H1 (cell line): ENCODE data around the gene PTCRA. TPM values are rescaled to one million over a fixed set of nuclear protein-coding genes. Genes with fewer than 3 reads are reported as not detected.

Experiments used
- CTCF ChIA-PET: fragments of 300-600 bp; sonication (Branson Sonifier 250); formaldehyde crosslinking; loops from one replicate; lab custom pipeline; 2021; ENCODE audit not compliant: partially characterized antibody; lab: Charles Lee
- POLR2A ChIA-PET: fragments of 300-600 bp; sonication (Branson Sonifier 250); formaldehyde crosslinking; loops from one replicate; lab custom pipeline; 2021; ENCODE audit warnings: inconsistent platforms; ENCODE audit not compliant: partially characterized antibody; lab: Charles Lee
- DNase-seq, 2 experiments: peaks; one replicate each; pipeline versions ENCODE4 v3.0.0 to v3.0.0-alpha.2; 2010 to 2022; ENCODE audit warnings: low spot score in 2 of 2, low read depth in 1 of 2, mixed read lengths in 1 of 2
- FAIRE-seq: peaks from 2 replicates; lab custom pipeline; 2011; peaks lifted over from hg19 to GRCh38; lab: Jason Lieb, UNC
- H2AFZ ChIP-seq: 2 replicates; pipeline ENCODE4 v1.8.1; 2012; ENCODE audit warnings: low read length, inconsistent platforms
- H2AK5ac ChIP-seq: 2 replicates; pipeline ENCODE4 v1.6.1; 2013; ENCODE audit warnings: low read depth, low read length
- H2BK120ac ChIP-seq: replicated peaks from 2 replicates; pipeline ENCODE3; 2013; ENCODE audit warnings: low read depth, low read length, inconsistent platforms
- H2BK12ac ChIP-seq: 2 replicates; pipeline ENCODE4 v1.6.1; 2013; ENCODE audit warnings: low read depth, low read length
- H2BK15ac ChIP-seq: 2 replicates; pipeline ENCODE4 v1.6.1; 2013; ENCODE audit warnings: low read length
- H2BK20ac ChIP-seq: 2 replicates; pipeline ENCODE4 v1.6.1; 2013; ENCODE audit warnings: low read length
- H2BK5ac ChIP-seq: 2 replicates; pipeline ENCODE4 v1.6.1; 2013; ENCODE audit warnings: low read depth, low read length
- H3K14ac ChIP-seq: 2 replicates; pipeline ENCODE4 v1.6.1; 2013; ENCODE audit warnings: inconsistent platforms; ENCODE audit not compliant: insufficient read length
- H3K18ac ChIP-seq: 2 replicates; pipeline ENCODE4 v1.6.1; 2013; ENCODE audit warnings: low read length; ENCODE audit errors: extremely low read depth
- H3K23ac ChIP-seq: 2 replicates; pipeline ENCODE4 v1.6.1; 2013; ENCODE audit warnings: inconsistent platforms; ENCODE audit not compliant: insufficient read length
- H3K23me2 ChIP-seq: 2 replicates; pipeline ENCODE4 v1.6.1; 2013; ENCODE audit warnings: low read depth, low read length
- H3K27ac ChIP-seq: 2 replicates; pipeline ENCODE4 v1.6.1; 2011; ENCODE audit warnings: low read depth, low read length, inconsistent platforms
- H3K27me3 ChIP-seq, 4 experiments: replicated peaks in 1 of 4; 1 replicate in 1 of 4; 2 replicates in 3 of 4; pipeline versions ENCODE4 v1.6.1 to v1.8.1; 2011 to 2013; ENCODE audit warnings: low read length in 3 of 4, mild to moderate bottlenecking in 3 of 4, inconsistent platforms in 2 of 4, mixed read lengths in 2 of 4, moderate library complexity in 1 of 4; ENCODE audit not compliant: control insufficient read depth in 3 of 4, insufficient read depth in 3 of 4; ENCODE audit errors: extremely low read depth in 1 of 4
- H3K36me3 ChIP-seq, 4 experiments: 2 replicates each; pipeline versions ENCODE4 v1.6.1 to v1.8.1; 2011 to 2013; ENCODE audit warnings: mild to moderate bottlenecking in 4 of 4, low read length in 3 of 4, moderate library complexity in 2 of 4, control low read depth in 1 of 4, inconsistent platforms in 1 of 4; ENCODE audit not compliant: insufficient read depth in 4 of 4, control insufficient read depth in 2 of 4
- H3K4ac ChIP-seq: replicated peaks from 2 replicates; pipeline ENCODE3; 2013; ENCODE audit warnings: low read length, low read depth, mixed read lengths, inconsistent platforms; ENCODE audit not compliant: insufficient read length
- H3K4me1 ChIP-seq, 4 experiments: replicated peaks in 1 of 4; 1 replicate in 1 of 4; 2 replicates in 3 of 4; pipeline versions ENCODE4 v1.6.1 to v1.8.1; 2011 to 2013; ENCODE audit warnings: low read length in 3 of 4, inconsistent platforms in 2 of 4, mixed read lengths in 1 of 4; ENCODE audit not compliant: insufficient read depth in 4 of 4, control insufficient read depth in 3 of 4
- H3K4me2 ChIP-seq, 2 experiments: 2 replicates each; pipeline versions ENCODE4 v1.6.1 to v1.8.1; 2011 to 2013; ENCODE audit warnings: low read depth in 2 of 2, low read length in 2 of 2, control low read depth in 1 of 2, inconsistent platforms in 1 of 2, mild to moderate bottlenecking in 1 of 2; ENCODE audit not compliant: insufficient read depth in 1 of 2
- H3K4me3 ChIP-seq, 4 experiments: fragments of 200-600, 300-600 bp in 1 of 4; sonication (generic), shearing (Covaris generic), sonication (Bioruptor Twin) in 1 of 4; 2 replicates each; pipeline versions ENCODE4 v1.5.1 to v1.8.1; 2011 to 2016; ENCODE audit warnings: low read length in 4 of 4, low read depth in 3 of 4, control low read depth in 2 of 4, inconsistent platforms in 2 of 4, mild to moderate bottlenecking in 2 of 4, mixed read lengths in 1 of 4, moderate library complexity in 1 of 4; ENCODE audit not compliant: insufficient read depth in 2 of 4; ENCODE audit errors: extremely low read depth in 1 of 4
- H3K56ac ChIP-seq: replicated peaks from 2 replicates; pipeline ENCODE3; 2013; ENCODE audit warnings: low read depth, mild to moderate bottlenecking, mixed read lengths, low read length, inconsistent platforms; ENCODE audit not compliant: insufficient read length
- H3K79me1 ChIP-seq: 2 replicates; pipeline ENCODE4 v1.6.1; 2013; ENCODE audit warnings: low read depth, low read length, control low read depth
- H3K79me2 ChIP-seq, 2 experiments: 2 replicates each; pipeline versions ENCODE4 v1.6.1 to v1.8.1; 2012 to 2013; ENCODE audit warnings: low read length in 2 of 2, mild to moderate bottlenecking in 2 of 2, inconsistent platforms in 1 of 2; ENCODE audit not compliant: insufficient read depth in 2 of 2, control insufficient read depth in 1 of 2
- H3K9ac ChIP-seq, 4 experiments: replicated peaks in 1 of 4; 1 replicate in 1 of 4; 2 replicates in 3 of 4; pipeline versions ENCODE4 v1.6.1 to v1.8.1; 2011 to 2013; ENCODE audit warnings: low read depth in 3 of 4, low read length in 3 of 4, control low read depth in 2 of 4, mild to moderate bottlenecking in 2 of 4, moderate library complexity in 2 of 4, inconsistent platforms in 1 of 4; ENCODE audit errors: extremely low read depth in 1 of 4
- H3K9me3 ChIP-seq, 2 experiments: 2 replicates each; pipeline versions ENCODE4 v1.6.1 to v1.8.1; 2012 to 2013; ENCODE audit warnings: mild to moderate bottlenecking in 2 of 2, moderate library complexity in 2 of 2, control low read depth in 1 of 2, inconsistent platforms in 1 of 2, low read depth in 1 of 2, low read length in 1 of 2, mixed read lengths in 1 of 2; ENCODE audit not compliant: insufficient read depth in 2 of 2
- H4K20me1 ChIP-seq, 2 experiments: replicated peaks in 1 of 2; 2 replicates each; pipeline versions ENCODE3 to v1.8.1; 2011 to 2013; ENCODE audit warnings: inconsistent platforms in 2 of 2, low read length in 2 of 2, mild to moderate bottlenecking in 1 of 2; ENCODE audit not compliant: insufficient read depth in 2 of 2, control insufficient read depth in 1 of 2
- H4K5ac ChIP-seq: 2 replicates; pipeline ENCODE4 v1.6.1; 2013; ENCODE audit warnings: low read length, low read depth, mixed read lengths, inconsistent platforms; ENCODE audit not compliant: insufficient read length
- H4K8ac ChIP-seq: 2 replicates; pipeline ENCODE4 v1.8.0; 2013; ENCODE audit warnings: mild to moderate bottlenecking, moderate library complexity, low read length, inconsistent platforms; ENCODE audit not compliant: insufficient read depth; ENCODE audit errors: extremely low read depth
- H4K91ac ChIP-seq: replicated peaks from 2 replicates; pipeline ENCODE3; 2013; ENCODE audit warnings: low read length, mixed read lengths, inconsistent platforms; ENCODE audit not compliant: insufficient read length
- CBX8 ChIP-seq: fragments of 300-800, 300-1000 bp; sonication (generic); IDR thresholded peaks from 2 replicates; pipeline ENCODE4 v1.7.1; 2016; ENCODE audit warnings: low read depth, low read length, borderline replicate concordance
- CEBPB ChIP-seq: IDR thresholded peaks from 2 replicates; pipeline ENCODE4 v1.6.1; 2012; ENCODE audit warnings: low read depth, low read length
- CHD1 ChIP-seq: IDR thresholded peaks from 2 replicates; pipeline ENCODE4 v1.6.1; 2012; ENCODE audit warnings: low read depth, low read length, improper control_type of control experiment
- FOSL1 ChIP-seq: IDR thresholded peaks from 2 replicates; pipeline ENCODE4 v1.6.1; 2011; ENCODE audit warnings: mild to moderate bottlenecking, low read depth, low read length, moderate library complexity; ENCODE audit not compliant: insufficient read depth
- JUND ChIP-seq: IDR thresholded peaks from 2 replicates; pipeline ENCODE4 v1.6.1; 2011; ENCODE audit warnings: mild to moderate bottlenecking, improper control_type of control experiment, low read length
- NANOG ChIP-seq: IDR thresholded peaks from 2 replicates; pipeline ENCODE4 v1.6.1; 2011; ENCODE audit warnings: low read length, low read depth, mild to moderate bottlenecking, inconsistent platforms; ENCODE audit not compliant: insufficient read depth, poor library complexity, severe bottlenecking
- NRF1 ChIP-seq: IDR thresholded peaks from 2 replicates; pipeline ENCODE4 v1.6.1; 2011; ENCODE audit warnings: mild to moderate bottlenecking, low read depth, low read length, improper control_type of control experiment
- SIX5 ChIP-seq: IDR thresholded peaks from 2 replicates; pipeline ENCODE4 v1.6.1; 2011; ENCODE audit warnings: mild to moderate bottlenecking, low read depth, low read length
- TCF12 ChIP-seq: IDR thresholded peaks from 2 replicates; pipeline ENCODE4 v1.6.1; 2011; ENCODE audit warnings: low read depth, mild to moderate bottlenecking, low read length
- USF2 ChIP-seq: IDR thresholded peaks from 2 replicates; pipeline ENCODE4 v1.6.1; 2011; ENCODE audit warnings: low read length, improper control_type of control experiment
- WGBS, 2 experiments: shearing (Covaris generic) in 1 of 2; methylation state at CpG; one replicate each; pipeline versions ENCODE4 v1.1.6 to v1.1.7; 2013 to 2015; ENCODE audit warnings: low lambda C conversion rate in 2 of 2, mixed read lengths in 2 of 2, inconsistent platforms in 1 of 2, low coverage in 1 of 2, missing lambda C conversion rate in 1 of 2; ENCODE audit not compliant: insufficient replicate concordance in 2 of 2, insufficient coverage in 1 of 2, insufficient read length in 1 of 2; ENCODE audit errors: extremely low coverage in 1 of 2, missing lambda C conversion rate in 1 of 2; 5-methylcytosine and 5-hydroxymethylcytosine counted together
- polyA plus RNA-seq, 7 experiments: library from polyadenylated mRNA; depleted of rRNA in 3 of 7; stranded (reverse) in 5 of 7; unstranded in 2 of 7; fragments of >200 nt in 5 of 7; fragments of 200-250 nt in 2 of 7; gene quantifications; 1 replicate in 5 of 7; 2 replicates in 1 of 7; 4 replicates in 1 of 7; pipeline versions ENCODE4 v1.2.1 to v1.2.3, GENCODE V29; 2011 to 2013; ENCODE audit warnings: missing spikeins in 2 of 7, mixed read lengths in 2 of 7
- total RNA-seq: library from RNA; stranded (reverse); fragmentation: NEBNext Ultra II Directional; extraction: Animal tissue kit (Norgen Biotek cat#: 25700); gene quantifications from 2 replicates; pipeline ENCODE4 v1.2.1, GENCODE V29; 2021

The PTCRA gene
- total and polyA plus RNA-seq, 2 of the 8 experiments (the other 6 are each of a cell fraction or from before 2014, with no cell fraction given) = not detected

GRCh38 chr6:42960243-42961019 is 44.6 kb downstream of the PTCRA start, which contains the start of gene GNMT:
Gene GNMT (plus strand): TSS chr6:42960754. CDS start chr6:42960768, 14 bp downstream.
- Histone ChIP-seq H3K9ac (peak within 1 kb of the TSS in 3 of 4 experiments; percentile 50 to 60 (median 54); a peak in 3 of 7 replicates), H2BK120ac (no peak within 1 kb of the TSS), H3K79me1 (no peaks in the 10 kb centered on the region; the same call in 1 of the 2 replicates), H2BK15ac (0 out of 2 replicates have a peak within 1 kb of the TSS, but pooled peaks have one; percentile 81), H3K56ac (no peak within 1 kb of the TSS), H3K79me2 (no peaks in the 10 kb centered on the region), H3K27me3 (peaks cover 0 to 13% (median 10%) of the 10 kb centered on the region in 4 experiments; a peak in 5 of 7 replicates), H3K4ac (no peak within 1 kb of the TSS), H3K23me2 (peaks cover 10% of the 10 kb centered on the region), H2BK20ac (no peak within 1 kb of the TSS), H3K18ac (peak within 1 kb of the TSS; percentile 91), H3K14ac (no peak within 1 kb of the TSS), H4K8ac (peak within 1 kb of the TSS; percentile 86), H4K20me1 (no peaks in the 10 kb centered on the region), H3K9me3 (no peaks in the 10 kb centered on the region), H2BK12ac (0 out of 2 replicates have a peak within 1 kb of the TSS, but pooled peaks have one; percentile 50), H3K4me1 (peaks cover 0 to 8% (median 6%) of the 10 kb centered on the region in 4 experiments; a peak in 5 of 7 replicates), H2AFZ (peak within 1 kb of the TSS; percentile 94; the same call in 1 of the 2 replicates), H3K27ac (no peak within 1 kb of the TSS), H2AK5ac (no peak within 1 kb of the TSS), H3K4me2 (peak within 1 kb of the TSS; percentile 69 to 99), H4K91ac (no peak within 1 kb of the TSS), H4K5ac (peak within 1 kb of the TSS; percentile 30), H3K23ac (no peak within 1 kb of the TSS), H3K4me3 (peak within 1 kb of the TSS; percentile 50 to 87 (median 76)), H2BK5ac (peak within 1 kb of the TSS; percentile 24; the same call in 1 of the 2 replicates), H3K36me3 (peaks cover 0 to 2% (median 0%) of the 10 kb centered on the region in 4 experiments; a peak in 1 of 8 replicates)
- DNase-seq (peak in 1 of 2 experiments; percentile 90), FAIRE-seq (no peak)
- 6% methylated on average over 31 of the region's 62 CpGs; no CpG with 5 or more reads in 1 of the 2 experiments for WGBS, 2 experiments
- POLR2A ChIA-PET = interaction anchor here (0.7 to 5.3 kb wide), 23 partner anchors 8 to 214 kb away, joined by 3 to 21 read pairs (median 4); partner anchors contain the start of genes CNPY3, PEX6, PPP2R5D and RPL7L1
- CTCF ChIA-PET = interaction anchor here (0.5 to 2.2 kb wide), 14 partner anchors 9 to 429 kb away, joined by 3 to 6 read pairs (median 3); partner anchors contain the start of genes CNPY3, KLHDC3, MEA1 and RRP36
- TF ChIP-seq FOSL1 (no peak), NANOG (no peak), TCF12 (no peak), CEBPB (no peak), NRF1 (no peak), CHD1 (no peak), CBX8 (no peak), SIX5 (no peak), JUND (no peak), USF2 (no peak)
